H1 (cell line): ENCODE data around the gene TADA2B. TPM values are rescaled to one million over a fixed set of nuclear protein-coding genes. Genes with fewer than 3 reads are reported as not detected.

ENCODE experiments used
- CTCF ChIA-PET: fragments of 300-600 bp; sonication (Branson Sonifier 250); formaldehyde crosslinking; loops from one replicate; lab custom pipeline; 2021; ENCODE audit not compliant: partially characterized antibody; lab: Charles Lee
- POLR2A ChIA-PET: fragments of 300-600 bp; sonication (Branson Sonifier 250); formaldehyde crosslinking; loops from one replicate; lab custom pipeline; 2021; ENCODE audit warnings: inconsistent platforms; ENCODE audit not compliant: partially characterized antibody; lab: Charles Lee
- DNase-seq, 2 experiments: peaks; one replicate each; pipeline versions ENCODE4 v3.0.0 to v3.0.0-alpha.2; 2010 to 2022; ENCODE audit warnings: low spot score in 2 of 2, low read depth in 1 of 2, mixed read lengths in 1 of 2
- FAIRE-seq: peaks from 2 replicates; lab custom pipeline; 2011; peaks lifted over from hg19 to GRCh38; lab: Jason Lieb, UNC
- H2AFZ ChIP-seq: 2 replicates; pipeline ENCODE4 v1.8.1; 2012; ENCODE audit warnings: low read length, inconsistent platforms
- H2AK5ac ChIP-seq: 2 replicates; pipeline ENCODE4 v1.6.1; 2013; ENCODE audit warnings: low read depth, low read length
- H2BK120ac ChIP-seq: replicated peaks from 2 replicates; pipeline ENCODE3; 2013; ENCODE audit warnings: low read depth, low read length, inconsistent platforms
- H2BK12ac ChIP-seq: 2 replicates; pipeline ENCODE4 v1.6.1; 2013; ENCODE audit warnings: low read depth, low read length
- H2BK15ac ChIP-seq: 2 replicates; pipeline ENCODE4 v1.6.1; 2013; ENCODE audit warnings: low read length
- H2BK20ac ChIP-seq: 2 replicates; pipeline ENCODE4 v1.6.1; 2013; ENCODE audit warnings: low read length
- H2BK5ac ChIP-seq: 2 replicates; pipeline ENCODE4 v1.6.1; 2013; ENCODE audit warnings: low read depth, low read length
- H3K14ac ChIP-seq: 2 replicates; pipeline ENCODE4 v1.6.1; 2013; ENCODE audit warnings: inconsistent platforms; ENCODE audit not compliant: insufficient read length
- H3K18ac ChIP-seq: 2 replicates; pipeline ENCODE4 v1.6.1; 2013; ENCODE audit warnings: low read length; ENCODE audit errors: extremely low read depth
- H3K23ac ChIP-seq: 2 replicates; pipeline ENCODE4 v1.6.1; 2013; ENCODE audit warnings: inconsistent platforms; ENCODE audit not compliant: insufficient read length
- H3K23me2 ChIP-seq: 2 replicates; pipeline ENCODE4 v1.6.1; 2013; ENCODE audit warnings: low read depth, low read length
- H3K27ac ChIP-seq: 2 replicates; pipeline ENCODE4 v1.6.1; 2011; ENCODE audit warnings: low read depth, low read length, inconsistent platforms
- H3K27me3 ChIP-seq, 4 experiments: replicated peaks in 1 of 4; 1 replicate in 1 of 4; 2 replicates in 3 of 4; pipeline versions ENCODE4 v1.6.1 to v1.8.1; 2011 to 2013; ENCODE audit warnings: low read length in 3 of 4, mild to moderate bottlenecking in 3 of 4, inconsistent platforms in 2 of 4, mixed read lengths in 2 of 4, moderate library complexity in 1 of 4; ENCODE audit not compliant: control insufficient read depth in 3 of 4, insufficient read depth in 3 of 4; ENCODE audit errors: extremely low read depth in 1 of 4
- H3K36me3 ChIP-seq, 4 experiments: 2 replicates each; pipeline versions ENCODE4 v1.6.1 to v1.8.1; 2011 to 2013; ENCODE audit warnings: mild to moderate bottlenecking in 4 of 4, low read length in 3 of 4, moderate library complexity in 2 of 4, control low read depth in 1 of 4, inconsistent platforms in 1 of 4; ENCODE audit not compliant: insufficient read depth in 4 of 4, control insufficient read depth in 2 of 4
- H3K4ac ChIP-seq: replicated peaks from 2 replicates; pipeline ENCODE3; 2013; ENCODE audit warnings: low read length, low read depth, mixed read lengths, inconsistent platforms; ENCODE audit not compliant: insufficient read length
- H3K4me1 ChIP-seq, 4 experiments: replicated peaks in 1 of 4; 1 replicate in 1 of 4; 2 replicates in 3 of 4; pipeline versions ENCODE4 v1.6.1 to v1.8.1; 2011 to 2013; ENCODE audit warnings: low read length in 3 of 4, inconsistent platforms in 2 of 4, mixed read lengths in 1 of 4; ENCODE audit not compliant: insufficient read depth in 4 of 4, control insufficient read depth in 3 of 4
- H3K4me2 ChIP-seq, 2 experiments: 2 replicates each; pipeline versions ENCODE4 v1.6.1 to v1.8.1; 2011 to 2013; ENCODE audit warnings: low read depth in 2 of 2, low read length in 2 of 2, control low read depth in 1 of 2, inconsistent platforms in 1 of 2, mild to moderate bottlenecking in 1 of 2; ENCODE audit not compliant: insufficient read depth in 1 of 2
- H3K4me3 ChIP-seq, 4 experiments: fragments of 200-600, 300-600 bp in 1 of 4; sonication (generic), shearing (Covaris generic), sonication (Bioruptor Twin) in 1 of 4; 2 replicates each; pipeline versions ENCODE4 v1.5.1 to v1.8.1; 2011 to 2016; ENCODE audit warnings: low read length in 4 of 4, low read depth in 3 of 4, control low read depth in 2 of 4, inconsistent platforms in 2 of 4, mild to moderate bottlenecking in 2 of 4, mixed read lengths in 1 of 4, moderate library complexity in 1 of 4; ENCODE audit not compliant: insufficient read depth in 2 of 4; ENCODE audit errors: extremely low read depth in 1 of 4
- H3K56ac ChIP-seq: replicated peaks from 2 replicates; pipeline ENCODE3; 2013; ENCODE audit warnings: low read depth, mild to moderate bottlenecking, mixed read lengths, low read length, inconsistent platforms; ENCODE audit not compliant: insufficient read length
- H3K79me1 ChIP-seq: 2 replicates; pipeline ENCODE4 v1.6.1; 2013; ENCODE audit warnings: low read depth, low read length, control low read depth
- H3K79me2 ChIP-seq, 2 experiments: 2 replicates each; pipeline versions ENCODE4 v1.6.1 to v1.8.1; 2012 to 2013; ENCODE audit warnings: low read length in 2 of 2, mild to moderate bottlenecking in 2 of 2, inconsistent platforms in 1 of 2; ENCODE audit not compliant: insufficient read depth in 2 of 2, control insufficient read depth in 1 of 2
- H3K9ac ChIP-seq, 4 experiments: replicated peaks in 1 of 4; 1 replicate in 1 of 4; 2 replicates in 3 of 4; pipeline versions ENCODE4 v1.6.1 to v1.8.1; 2011 to 2013; ENCODE audit warnings: low read depth in 3 of 4, low read length in 3 of 4, control low read depth in 2 of 4, mild to moderate bottlenecking in 2 of 4, moderate library complexity in 2 of 4, inconsistent platforms in 1 of 4; ENCODE audit errors: extremely low read depth in 1 of 4
- H3K9me3 ChIP-seq, 2 experiments: 2 replicates each; pipeline versions ENCODE4 v1.6.1 to v1.8.1; 2012 to 2013; ENCODE audit warnings: mild to moderate bottlenecking in 2 of 2, moderate library complexity in 2 of 2, control low read depth in 1 of 2, inconsistent platforms in 1 of 2, low read depth in 1 of 2, low read length in 1 of 2, mixed read lengths in 1 of 2; ENCODE audit not compliant: insufficient read depth in 2 of 2
- H4K20me1 ChIP-seq, 2 experiments: replicated peaks in 1 of 2; 2 replicates each; pipeline versions ENCODE3 to v1.8.1; 2011 to 2013; ENCODE audit warnings: inconsistent platforms in 2 of 2, low read length in 2 of 2, mild to moderate bottlenecking in 1 of 2; ENCODE audit not compliant: insufficient read depth in 2 of 2, control insufficient read depth in 1 of 2
- H4K5ac ChIP-seq: 2 replicates; pipeline ENCODE4 v1.6.1; 2013; ENCODE audit warnings: low read length, low read depth, mixed read lengths, inconsistent platforms; ENCODE audit not compliant: insufficient read length
- H4K8ac ChIP-seq: 2 replicates; pipeline ENCODE4 v1.8.0; 2013; ENCODE audit warnings: mild to moderate bottlenecking, moderate library complexity, low read length, inconsistent platforms; ENCODE audit not compliant: insufficient read depth; ENCODE audit errors: extremely low read depth
- H4K91ac ChIP-seq: replicated peaks from 2 replicates; pipeline ENCODE3; 2013; ENCODE audit warnings: low read length, mixed read lengths, inconsistent platforms; ENCODE audit not compliant: insufficient read length
- CBX5 ChIP-seq: fragments of 300-800, 300-1000 bp; sonication (generic); IDR thresholded peaks from 2 replicates; pipeline ENCODE4 v1.7.1; 2016; ENCODE audit warnings: antibody characterized with exemption, low read length, low read depth
- CHD2 ChIP-seq: IDR thresholded peaks from 2 replicates; pipeline ENCODE4 v1.6.1; 2012; ENCODE audit warnings: low read length, improper control_type of control experiment
- CREB1 ChIP-seq: IDR thresholded peaks from 2 replicates; pipeline ENCODE4 v1.6.1; 2012; ENCODE audit warnings: inconsistent platforms
- EGR1 ChIP-seq: IDR thresholded peaks from 2 replicates; pipeline ENCODE4 v1.6.1; 2011; ENCODE audit warnings: low read depth, low read length, borderline replicate concordance
- HDAC2 ChIP-seq, 2 experiments: fragments of 300-600 bp in 1 of 2; sonication (generic) in 1 of 2; IDR thresholded peaks; 2 replicates each; pipeline ENCODE4 v1.6.1; 2011 to 2012; ENCODE audit warnings: low read depth in 2 of 2, low read length in 2 of 2, mild to moderate bottlenecking in 2 of 2, moderate library complexity in 2 of 2, borderline replicate concordance in 1 of 2, inconsistent platforms in 1 of 2
- MAFK ChIP-seq: IDR thresholded peaks from 2 replicates; pipeline ENCODE4 v1.6.1; 2012; ENCODE audit warnings: low read depth, mild to moderate bottlenecking, improper control_type of control experiment, low read length
- POLR2AphosphoS5 ChIP-seq: IDR thresholded peaks from 2 replicates; pipeline ENCODE4 v1.6.1; 2011; ENCODE audit warnings: low read depth, low read length
- SIRT6 ChIP-seq: IDR thresholded peaks from one replicate; pipeline ENCODE4 v1.7.1; 2012; ENCODE audit warnings: low read length, inconsistent platforms
- SRF ChIP-seq: IDR thresholded peaks from 2 replicates; pipeline ENCODE4 v1.6.1; 2011; ENCODE audit warnings: mild to moderate bottlenecking, low read depth, low read length, moderate library complexity
- WGBS, 2 experiments: shearing (Covaris generic) in 1 of 2; methylation state at CpG; one replicate each; pipeline versions ENCODE4 v1.1.6 to v1.1.7; 2013 to 2015; ENCODE audit warnings: low lambda C conversion rate in 2 of 2, mixed read lengths in 2 of 2, inconsistent platforms in 1 of 2, low coverage in 1 of 2, missing lambda C conversion rate in 1 of 2; ENCODE audit not compliant: insufficient replicate concordance in 2 of 2, insufficient coverage in 1 of 2, insufficient read length in 1 of 2; ENCODE audit errors: extremely low coverage in 1 of 2, missing lambda C conversion rate in 1 of 2; 5-methylcytosine and 5-hydroxymethylcytosine counted together
- polyA plus RNA-seq, 7 experiments: library from polyadenylated mRNA; depleted of rRNA in 3 of 7; stranded (reverse) in 5 of 7; unstranded in 2 of 7; fragments of >200 nt in 5 of 7; fragments of 200-250 nt in 2 of 7; gene quantifications; 1 replicate in 5 of 7; 2 replicates in 1 of 7; 4 replicates in 1 of 7; pipeline versions ENCODE4 v1.2.1 to v1.2.3, GENCODE V29; 2011 to 2013; ENCODE audit warnings: missing spikeins in 2 of 7, mixed read lengths in 2 of 7
- total RNA-seq: library from RNA; stranded (reverse); fragmentation: NEBNext Ultra II Directional; extraction: Animal tissue kit (Norgen Biotek cat#: 25700); gene quantifications from 2 replicates; pipeline ENCODE4 v1.2.1, GENCODE V29; 2021

The TADA2B gene
- total and polyA plus RNA-seq, 2 of the 8 experiments (the other 6 are each of a cell fraction or from before 2014, with no cell fraction given) = 5.7 to 12.1 TPM

DNA sequence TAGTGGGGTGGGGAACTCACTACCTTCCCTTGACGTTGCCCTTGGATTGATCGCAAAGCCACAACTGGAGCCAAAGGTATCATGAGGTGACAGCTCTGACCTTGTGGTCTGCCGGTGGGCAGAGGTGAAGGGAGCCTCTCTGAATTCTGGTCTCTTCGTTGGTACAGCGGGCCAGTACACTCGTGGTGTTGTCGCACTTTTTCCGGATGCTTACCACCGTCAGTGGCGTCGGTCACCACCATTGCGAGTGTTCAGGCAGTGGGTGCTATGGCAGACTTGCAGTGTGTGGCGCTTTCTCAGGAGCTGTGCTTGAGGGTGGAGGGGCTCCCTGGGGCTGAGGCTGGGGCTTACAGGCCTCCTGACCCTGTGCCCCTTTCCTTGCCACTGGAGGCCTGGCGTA lies 29.9 kb downstream of the TADA2B start:
- 91% methylated on average over 13 of the region's 14 CpGs; no CpG with 5 or more reads in 1 of the 2 experiments for WGBS, 2 experiments
- FAIRE-seq = no peak
- CTCF ChIA-PET = interaction anchor here (0.6 to 9.4 kb wide), 7 partner anchors 10 to 417 kb away, joined by 3 to 108 read pairs (median 4); partner anchors contain the start of gene TADA2B

More for the DNA sequence above, 29.9 kb downstream of the TADA2B start:
- Histone ChIP-seq H3K9ac (no peak overlapping the region), H3K56ac (no peak overlapping the region), H3K23ac (no peak overlapping the region), H3K9me3 (no peaks in the 10 kb centered on the region), H3K36me3 (no peaks in the 10 kb centered on the region), H3K4me1 (peaks cover 0 to 3% (median 2%) of the 10 kb centered on the region in 4 experiments; a peak in 1 of 7 replicates), H2BK20ac (no peak overlapping the region), H3K79me1 (no peaks in the 10 kb centered on the region), H3K79me2 (no peaks in the 10 kb centered on the region), H4K91ac (no peak overlapping the region), H3K4me2 (no peak overlapping the region), H3K23me2 (peaks cover 6% of the 10 kb centered on the region), H2BK12ac (no peak overlapping the region), H2BK5ac (no peak overlapping the region), H4K5ac (no peak overlapping the region), H3K27me3 (peaks cover 0 to 17% (median 10%) of the 10 kb centered on the region in 4 experiments; a peak in 6 of 7 replicates), H3K27ac (no peak overlapping the region), H4K20me1 (no peaks in the 10 kb centered on the region), H2BK15ac (no peak overlapping the region), H2AK5ac (peak overlapping the region; percentile 86; the same call in 1 of the 2 replicates), H2BK120ac (no peak overlapping the region), H3K4ac (no peak overlapping the region), H3K14ac (no peak overlapping the region), H3K18ac (no peak overlapping the region), H4K8ac (no peak overlapping the region), H3K4me3 (no peak overlapping the region), H2AFZ (no peak overlapping the region)
- no peak for DNase-seq
- POLR2A ChIA-PET = interaction anchor here (1.3 to 1.6 kb wide), 2 partner anchors 19 to 29 kb away, joined by 3 to 5 read pairs; partner anchors contain the start of gene TADA2B
- no peak for TF ChIP-seq SRF
- no peak for TF ChIP-seq EGR1
- TF ChIP-seq HDAC2 (IDR thresholded peaks at IDR 0.05; ENCODE audit: borderline replicate concordance in 1 of 2, low read depth in 2 of 2, low read length in 2 of 2) = no peak
- no peak for TF ChIP-seq MAFK
- TF ChIP-seq CBX5 = no peak
- no peak for TF ChIP-seq CREB1
- TF ChIP-seq POLR2AphosphoS5 = no peak
- TF ChIP-seq SIRT6 = no peak
- TF ChIP-seq CHD2 = no peak
